ENCODE data around the gene GPSM1. TPM values are rescaled to one million over a fixed set of nuclear protein-coding genes. Genes with fewer than 3 reads are reported as not detected.

The GPSM1 gene
- polyA plus RNA-seq, 4 donors = 1.1 to 40.9 (median 2.9) TPM

DNA sequence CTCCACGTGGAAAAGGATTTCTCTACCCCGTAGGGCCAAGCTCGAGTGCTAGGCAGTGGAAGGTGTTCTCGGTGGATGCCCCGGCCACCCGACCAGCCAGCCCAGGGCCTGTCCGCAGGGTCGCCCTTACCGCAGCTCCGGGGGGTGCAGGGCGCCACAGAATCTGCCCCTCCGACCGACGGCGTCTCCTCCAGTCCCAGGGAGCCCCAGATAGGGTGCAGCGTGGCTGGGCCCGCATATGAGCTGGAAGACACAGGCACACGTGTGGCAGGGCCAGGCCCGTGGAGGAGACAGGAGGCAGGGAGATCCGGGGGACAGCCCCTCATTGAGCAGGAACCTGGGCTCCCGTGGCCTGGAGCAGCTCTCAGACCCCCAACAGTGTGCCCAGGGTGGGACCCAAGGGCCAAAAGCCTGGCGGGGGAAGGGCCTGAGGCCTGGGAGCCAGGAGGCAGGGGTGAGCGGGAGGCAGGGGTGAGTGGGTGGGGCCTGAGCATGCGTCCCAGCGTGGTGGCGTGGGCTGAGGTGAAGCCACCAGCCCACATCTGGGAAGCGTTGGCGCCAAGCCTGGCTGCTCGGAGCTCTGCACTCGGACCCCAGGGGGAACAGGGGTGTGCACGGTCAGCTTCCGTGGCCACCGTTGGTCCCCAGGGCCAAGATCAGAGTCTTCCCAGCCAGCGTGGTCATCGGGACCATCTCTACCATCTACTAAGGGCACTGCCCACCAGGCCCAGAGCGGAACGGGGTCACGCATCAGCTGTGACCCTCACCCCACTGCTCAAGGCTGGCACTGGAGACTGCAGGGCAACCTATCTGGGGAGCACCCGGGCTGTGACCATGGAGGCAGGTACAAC lies 45.7 kb upstream of the GPSM1 start:
- no peak overlapping the region for H3K4me3 ChIP-seq (ENCODE audit: low read depth in 1 of 3, low read length in 3 of 3)
- peaks cover 0 to 3% (median 0%) of the 10 kb centered on the region in 3 donors for H3K4me1 ChIP-seq (ENCODE audit: control insufficient read depth in 3 of 3, insufficient read depth in 2 of 3, low read depth in 1 of 3, low read length in 2 of 3)
- H3K9me3 ChIP-seq (ENCODE audit: control insufficient read depth in 2 of 2, insufficient read depth in 1 of 2, low read depth in 1 of 2, low read length in 1 of 2) = peaks cover 0 to 4% of the 10 kb centered on the region in 2 donors
- H3K27me3 ChIP-seq (ENCODE audit: control insufficient read depth in 3 of 3, insufficient read depth in 3 of 3, low read length in 3 of 3) = peaks cover 0 to 1% (median 0%) of the 10 kb centered on the region in 3 donors
- DNase-seq (no peak), FAIRE-seq (no peak)
- 82 to 87% (median 87%) methylated on average over 36 to 39 of the region's 39 CpGs for WGBS, 3 donors
- no peak overlapping the region for H3K27ac ChIP-seq (ENCODE audit: low read depth in 1 of 3, low read length in 2 of 3)
- no peaks in the 10 kb centered on the region for H3K36me3 ChIP-seq (ENCODE audit: control insufficient read depth in 3 of 3, insufficient read depth in 2 of 3, low read depth in 1 of 3, low read length in 3 of 3)

DNA sequence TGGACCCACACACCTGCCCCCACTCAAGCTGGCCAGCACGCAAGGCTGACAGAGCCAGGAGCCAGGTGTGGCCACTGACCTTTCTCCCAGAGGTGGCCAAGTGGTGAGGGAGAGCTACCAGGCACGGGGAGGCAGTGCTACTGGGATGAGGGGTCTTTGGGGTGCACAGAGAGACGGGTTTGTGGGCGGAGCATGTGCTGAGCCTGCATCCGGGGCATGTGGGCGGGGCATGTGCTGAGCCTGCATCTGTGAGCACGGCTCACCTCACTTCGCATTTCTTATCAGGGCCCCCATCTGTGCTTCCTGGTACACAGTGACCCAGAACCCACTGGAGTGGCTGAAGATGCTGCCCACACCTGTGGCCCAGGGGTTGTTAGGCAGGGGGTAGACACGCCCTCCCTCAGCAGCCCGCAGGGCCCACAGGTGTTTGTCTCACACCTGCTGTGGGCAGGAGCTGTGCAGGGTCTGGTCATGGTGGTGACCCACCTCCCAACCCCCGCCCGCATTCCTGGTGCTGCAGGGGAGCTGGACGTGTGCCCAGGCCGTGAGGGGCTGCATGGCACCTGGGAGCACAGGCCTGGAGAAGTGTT lies 45.0 kb upstream of the GPSM1 start:
- H3K9me3 ChIP-seq (ENCODE audit: control insufficient read depth in 2 of 2, insufficient read depth in 1 of 2, low read depth in 1 of 2, low read length in 1 of 2) = peaks cover 0 to 4% of the 10 kb centered on the region in 2 donors
- H3K27ac ChIP-seq (ENCODE audit: low read depth in 1 of 3, low read length in 2 of 3) = no peak overlapping the region
- FAIRE-seq = no peak
- H3K4me3 ChIP-seq (ENCODE audit: low read depth in 1 of 3, low read length in 3 of 3) = no peak overlapping the region
- H3K4me1 ChIP-seq (ENCODE audit: control insufficient read depth in 3 of 3, insufficient read depth in 2 of 3, low read depth in 1 of 3, low read length in 2 of 3) = peaks cover 0 to 3% (median 0%) of the 10 kb centered on the region in 3 donors
- peak in 1 of 2 donors; percentile 15 for DNase-seq
- 25 to 58% (median 25%) methylated on average over 14 of the region's 14 CpGs for WGBS, 3 donors
- no peaks in the 10 kb centered on the region for H3K36me3 ChIP-seq (ENCODE audit: control insufficient read depth in 3 of 3, insufficient read depth in 2 of 3, low read depth in 1 of 3, low read length in 3 of 3)
- H3K27me3 ChIP-seq (ENCODE audit: control insufficient read depth in 3 of 3, insufficient read depth in 3 of 3, low read length in 3 of 3) = peaks cover 0 to 4% (median 0%) of the 10 kb centered on the region in 3 donors

DNA sequence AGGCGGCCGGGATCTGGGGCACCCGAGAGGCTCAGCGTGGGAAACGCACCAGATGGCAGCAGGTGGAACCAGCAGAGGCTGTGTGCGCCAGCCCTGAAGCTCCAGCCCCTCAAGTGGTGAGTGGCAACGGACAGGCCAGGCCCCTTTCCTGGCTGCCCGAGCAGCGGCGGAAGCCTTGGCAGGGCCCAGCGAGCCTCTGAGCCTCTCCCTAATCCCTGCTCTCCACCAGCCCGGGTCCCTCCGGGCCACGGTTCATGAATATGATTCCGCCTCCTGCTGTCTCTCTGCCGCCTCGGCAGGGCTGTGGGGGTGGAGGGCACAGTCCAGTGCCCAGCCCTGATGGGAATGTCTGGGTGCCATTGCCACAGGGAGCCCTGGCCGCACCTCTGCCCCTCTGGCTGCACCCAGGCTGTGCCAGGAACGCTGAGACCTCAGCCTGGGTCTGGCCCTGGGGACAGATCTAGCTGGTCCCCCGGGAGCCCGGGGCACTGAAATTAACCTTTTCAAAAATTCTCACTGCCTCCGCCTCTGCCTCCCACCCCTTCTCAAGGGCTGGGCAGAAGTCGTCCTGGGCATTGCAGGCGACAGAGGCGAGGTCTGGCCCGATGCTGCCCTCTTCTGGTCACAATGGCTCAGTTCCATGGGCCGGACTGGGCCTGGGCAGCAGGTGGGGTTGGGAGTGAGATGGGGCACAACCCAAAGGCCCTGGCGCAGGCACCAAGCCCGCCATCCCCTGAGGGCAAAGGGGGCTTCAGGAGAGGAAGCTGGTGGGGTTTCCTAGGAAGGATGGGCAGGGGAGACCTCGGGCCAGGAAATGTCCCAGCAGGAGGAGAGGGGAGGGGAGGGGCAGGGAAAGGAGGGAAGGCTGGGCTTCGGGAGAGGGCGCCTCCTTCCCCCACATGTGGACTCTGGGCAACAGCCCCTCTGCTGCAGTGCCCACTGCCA lies 43.8 kb upstream of the GPSM1 start:
- WGBS, 3 donors = 3 to 19% (median 10%) methylated on average over 29 to 31 of the region's 32 CpGs

DNA sequence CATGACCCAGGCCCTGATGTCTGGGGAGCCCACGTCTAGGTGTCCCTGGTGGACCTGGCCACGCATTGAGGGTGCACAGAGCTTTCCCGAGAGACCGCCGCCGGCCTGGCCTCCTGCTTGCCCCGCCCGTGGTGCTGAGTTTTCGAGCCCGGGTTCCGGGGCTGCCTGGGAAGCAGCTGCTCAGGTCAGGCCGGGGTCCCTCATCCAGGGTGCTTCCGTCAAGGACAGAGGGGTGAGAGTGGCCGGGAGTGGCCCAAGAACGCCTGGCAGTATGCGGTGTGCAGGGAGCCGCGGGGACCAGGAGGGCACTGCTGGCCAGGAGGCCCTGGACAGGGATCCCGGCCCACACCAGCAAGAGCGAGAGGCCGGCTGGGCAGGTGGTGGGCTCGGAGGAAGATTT lies 43.0 kb upstream of the GPSM1 start:
- DNase-seq (no peak), FAIRE-seq (no peak)

More for the DNA sequence above, 43.8 kb upstream of the GPSM1 start:
- H3K27ac ChIP-seq (ENCODE audit: low read depth in 1 of 3, low read length in 2 of 3) = no peak overlapping the region
- H3K4me3 ChIP-seq (ENCODE audit: low read depth in 1 of 3, low read length in 3 of 3) = peak overlapping the region in 1 of 3 donors; percentile 0
- FAIRE-seq (no peak), DNase-seq (peak; percentile 77 to 80)
- peaks cover 0 to 3% (median 0%) of the 10 kb centered on the region in 3 donors for H3K4me1 ChIP-seq (ENCODE audit: control insufficient read depth in 3 of 3, insufficient read depth in 2 of 3, low read depth in 1 of 3, low read length in 2 of 3)
- H3K9me3 ChIP-seq (ENCODE audit: control insufficient read depth in 2 of 2, insufficient read depth in 1 of 2, low read depth in 1 of 2, low read length in 1 of 2) = peaks cover 0 to 4% of the 10 kb centered on the region in 2 donors
- H3K27me3 ChIP-seq (ENCODE audit: control insufficient read depth in 3 of 3, insufficient read depth in 3 of 3, low read length in 3 of 3) = peaks cover 0 to 4% (median 0%) of the 10 kb centered on the region in 3 donors
- H3K36me3 ChIP-seq (ENCODE audit: control insufficient read depth in 3 of 3, insufficient read depth in 2 of 3, low read depth in 1 of 3, low read length in 3 of 3) = no peaks in the 10 kb centered on the region

DNA sequence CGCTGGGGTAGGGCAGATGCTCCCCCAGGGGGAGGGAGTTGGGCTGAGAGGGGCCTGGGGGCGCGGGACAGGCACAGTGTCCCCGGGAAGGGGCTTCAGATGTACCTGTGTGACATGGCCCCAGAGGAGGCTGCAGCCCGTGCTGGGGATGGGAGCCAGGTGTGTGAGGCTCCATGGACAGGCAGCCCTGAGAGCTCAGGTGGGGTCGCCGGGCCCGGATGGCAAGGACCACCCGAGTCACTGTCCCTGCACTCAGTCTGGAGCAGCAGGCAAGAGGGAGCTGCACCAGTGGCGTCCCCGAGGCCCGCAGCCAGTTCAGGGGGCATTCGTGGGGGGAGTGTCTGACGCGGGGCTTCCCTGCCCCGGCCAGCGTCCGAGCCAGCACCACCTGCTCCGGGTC lies 42.4 kb upstream of the GPSM1 start:
- WGBS, 3 donors = 76 to 87% (median 87%) methylated on average over 15 to 19 of the region's 19 CpGs

More for the DNA sequence above, 43.0 kb upstream of the GPSM1 start:
- Histone ChIP-seq H3K4me1 (ENCODE audit: control insufficient read depth in 3 of 3, insufficient read depth in 2 of 3, low read depth in 1 of 3, low read length in 2 of 3) (peaks cover 0 to 3% (median 0%) of the 10 kb centered on the region in 3 donors), H3K27ac (ENCODE audit: low read depth in 1 of 3, low read length in 2 of 3) (no peak overlapping the region), H3K27me3 (ENCODE audit: control insufficient read depth in 3 of 3, insufficient read depth in 3 of 3, low read length in 3 of 3) (peaks cover 0 to 4% (median 0%) of the 10 kb centered on the region in 3 donors), H3K9me3 (ENCODE audit: control insufficient read depth in 2 of 2, insufficient read depth in 1 of 2, low read depth in 1 of 2, low read length in 1 of 2) (peaks cover 0 to 4% of the 10 kb centered on the region in 2 donors), H3K4me3 (ENCODE audit: low read depth in 1 of 3, low read length in 3 of 3) (no peak overlapping the region), H3K36me3 (ENCODE audit: control insufficient read depth in 3 of 3, insufficient read depth in 2 of 3, low read depth in 1 of 3, low read length in 3 of 3) (no peaks in the 10 kb centered on the region)
- 57 to 71% (median 67%) methylated on average over 18 to 22 of the region's 22 CpGs for WGBS, 3 donors

DNA sequence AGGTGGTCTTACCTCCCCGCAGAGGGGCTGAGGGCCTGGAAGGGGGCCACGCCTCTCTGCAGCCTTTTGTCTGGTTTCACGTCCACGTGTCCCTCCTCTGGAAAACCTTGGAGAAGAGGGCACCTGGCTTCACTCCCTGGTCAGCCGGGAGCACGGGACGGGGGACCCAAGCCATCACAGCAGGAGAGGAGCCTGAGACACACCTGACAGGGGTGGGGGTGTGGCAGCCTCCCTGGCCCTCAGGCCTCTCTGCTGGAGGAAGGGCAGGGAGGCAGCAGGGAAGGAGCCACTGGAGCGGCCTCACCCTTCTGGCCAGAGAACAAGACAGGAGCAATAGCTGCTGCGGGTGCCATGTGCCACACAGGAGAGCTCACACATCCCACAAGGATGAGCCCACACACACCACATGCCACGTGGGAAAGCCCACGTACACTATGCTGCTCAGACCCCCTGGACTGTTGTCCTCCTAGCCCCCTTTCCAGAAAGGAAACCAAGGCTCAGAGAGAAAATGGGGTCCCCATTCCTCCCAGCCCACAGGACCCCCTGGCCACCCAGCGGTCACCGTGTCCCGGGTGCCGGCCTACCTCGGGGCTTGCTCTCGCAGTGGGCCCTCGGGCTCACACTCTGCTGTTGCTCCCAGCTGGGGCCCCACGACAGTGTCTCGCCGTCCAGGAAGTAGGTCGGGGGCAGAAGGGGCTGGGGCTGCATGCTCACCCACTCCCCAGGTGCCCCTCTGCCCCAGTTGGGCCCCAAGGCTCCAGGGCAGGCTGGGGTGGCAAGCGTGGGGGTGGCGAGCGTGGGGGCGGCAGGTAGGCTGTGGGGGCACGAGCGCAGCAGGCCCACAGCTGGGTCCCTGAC lies 41.6 kb upstream of the GPSM1 start:
- 70 to 78% (median 78%) methylated on average over 24 to 28 of the region's 28 CpGs for WGBS, 3 donors
- Histone ChIP-seq H3K4me1 (ENCODE audit: control insufficient read depth in 3 of 3, insufficient read depth in 2 of 3, low read depth in 1 of 3, low read length in 2 of 3) (peaks cover 0 to 3% (median 0%) of the 10 kb centered on the region in 3 donors), H3K27me3 (ENCODE audit: control insufficient read depth in 3 of 3, insufficient read depth in 3 of 3, low read length in 3 of 3) (peaks cover 0 to 4% (median 0%) of the 10 kb centered on the region in 3 donors), H3K27ac (ENCODE audit: low read depth in 1 of 3, low read length in 2 of 3) (no peak overlapping the region), H3K4me3 (ENCODE audit: low read depth in 1 of 3, low read length in 3 of 3) (no peak overlapping the region), H3K36me3 (ENCODE audit: control insufficient read depth in 3 of 3, insufficient read depth in 2 of 3, low read depth in 1 of 3, low read length in 3 of 3) (no peaks in the 10 kb centered on the region), H3K9me3 (ENCODE audit: control insufficient read depth in 2 of 2, insufficient read depth in 1 of 2, low read depth in 1 of 2, low read length in 1 of 2) (no peaks in the 10 kb centered on the region)
- DNase-seq (no peak), FAIRE-seq (no peak)

More for the DNA sequence above, 42.4 kb upstream of the GPSM1 start:
- peaks cover 0 to 3% of the 10 kb centered on the region in 2 donors for H3K9me3 ChIP-seq (ENCODE audit: control insufficient read depth in 2 of 2, insufficient read depth in 1 of 2, low read depth in 1 of 2, low read length in 1 of 2)
- DNase-seq = no peak
- no peak for FAIRE-seq
- H3K36me3 ChIP-seq (ENCODE audit: control insufficient read depth in 3 of 3, insufficient read depth in 2 of 3, low read depth in 1 of 3, low read length in 3 of 3) = no peaks in the 10 kb centered on the region
- peaks cover 0 to 4% (median 0%) of the 10 kb centered on the region in 3 donors for H3K27me3 ChIP-seq (ENCODE audit: control insufficient read depth in 3 of 3, insufficient read depth in 3 of 3, low read length in 3 of 3)
- H3K4me1 ChIP-seq (ENCODE audit: control insufficient read depth in 3 of 3, insufficient read depth in 2 of 3, low read depth in 1 of 3, low read length in 2 of 3) = peaks cover 0 to 3% (median 0%) of the 10 kb centered on the region in 3 donors
- H3K4me3 ChIP-seq (ENCODE audit: low read depth in 1 of 3, low read length in 3 of 3) = no peak overlapping the region
- H3K27ac ChIP-seq (ENCODE audit: low read depth in 1 of 3, low read length in 2 of 3) = no peak overlapping the region

DNA sequence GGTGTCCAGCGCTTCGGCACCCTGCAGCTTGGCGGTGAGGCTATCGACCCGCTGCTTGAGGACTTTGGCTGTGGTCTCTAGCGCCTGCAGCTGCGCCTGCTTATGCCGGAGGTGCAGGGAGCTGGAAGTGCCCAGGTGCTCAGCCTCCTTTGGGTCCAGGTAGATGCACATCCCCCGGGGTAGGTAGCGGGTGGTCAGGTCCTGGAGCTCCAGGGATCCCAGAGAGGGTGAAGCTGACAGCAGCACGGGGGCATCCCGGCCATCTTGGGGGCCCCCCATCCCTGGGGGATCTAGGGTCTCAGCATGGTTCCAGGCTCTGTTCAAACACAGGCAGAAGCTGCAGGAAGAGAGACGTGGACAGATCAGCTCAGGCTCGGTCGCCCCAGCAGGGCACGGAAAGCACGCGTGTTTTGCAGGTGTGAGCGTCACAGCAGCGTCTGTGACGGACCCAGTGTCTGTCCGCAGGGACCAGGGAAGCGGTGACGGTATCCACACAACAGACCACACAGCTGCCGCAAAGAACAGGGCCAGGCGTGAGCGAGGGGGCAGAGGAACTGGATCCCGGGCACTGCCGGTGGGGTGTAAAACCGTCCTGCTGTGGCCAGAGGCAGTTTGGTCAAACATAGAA lies 40.9 kb upstream of the GPSM1 start:
- Histone ChIP-seq H3K27me3 (ENCODE audit: control insufficient read depth in 3 of 3, insufficient read depth in 3 of 3, low read length in 3 of 3) (peaks cover 0 to 4% (median 0%) of the 10 kb centered on the region in 3 donors), H3K4me3 (ENCODE audit: low read depth in 1 of 3, low read length in 3 of 3) (no peak overlapping the region), H3K9me3 (ENCODE audit: control insufficient read depth in 2 of 2, insufficient read depth in 1 of 2, low read depth in 1 of 2, low read length in 1 of 2) (no peaks in the 10 kb centered on the region), H3K36me3 (ENCODE audit: control insufficient read depth in 3 of 3, insufficient read depth in 2 of 3, low read depth in 1 of 3, low read length in 3 of 3) (no peaks in the 10 kb centered on the region), H3K4me1 (ENCODE audit: control insufficient read depth in 3 of 3, insufficient read depth in 2 of 3, low read depth in 1 of 3, low read length in 2 of 3) (peaks cover 0 to 3% (median 0%) of the 10 kb centered on the region in 3 donors), H3K27ac (ENCODE audit: low read depth in 1 of 3, low read length in 2 of 3) (no peak overlapping the region)
- FAIRE-seq (no peak), DNase-seq (no peak)
- WGBS, 3 donors = 81 to 84% (median 84%) methylated on average over 30 of the region's 30 CpGs
